SK-N-SH (cell line): ENCODE measurements around the gene CTBP2. TPM values are rescaled to one million over a fixed set of nuclear protein-coding genes. Genes with fewer than 3 reads are reported as not detected.

Experiments
- CTCF ChIA-PET: fragments of 300-600, 350-600 bp; formaldehyde crosslinking; extraction: SDS; loops from one replicate; lab custom pipeline; 2021; lab: Yijun Ruan, JAX
- POLR2A ChIA-PET: fragments of 350-600 bp; sonication (Branson Sonifier 250); formaldehyde crosslinking; extraction: SDS; loops from one replicate; lab custom pipeline; 2020; ENCODE audit warnings: antibody characterized with exemption, inconsistent platforms; lab: Yijun Ruan, JAX
- DNase-seq: peaks from one replicate; pipeline ENCODE4 v3.0.0; 2012
- H2AFZ ChIP-seq: fragments of 200-600 bp; sonication (generic); 2 replicates; pipeline ENCODE4 v1.8.1; 2016; ENCODE audit warnings: antibody characterized with exemption, mild to moderate bottlenecking, low read depth
- H3F3A ChIP-seq: fragments of 200-600 bp; sonication (generic); replicated peaks from 2 replicates; pipeline ENCODE3; 2016; ENCODE audit warnings: antibody characterized with exemption, mild to moderate bottlenecking; ENCODE audit not compliant: insufficient read depth
- H3K27ac ChIP-seq, 2 experiments: fragments of 200-500 bp in 1 of 2; fragments of 200-600 bp in 1 of 2; sonication (Bioruptor generic) in 1 of 2; sonication (generic), shearing (Covaris generic) in 1 of 2; 2 replicates each; pipeline versions ENCODE4 v1.5.1 to v1.6.1; 2014 to 2016; ENCODE audit warnings: low read depth in 2 of 2, inconsistent platforms in 1 of 2, low read length in 1 of 2, mild to moderate bottlenecking in 1 of 2, mixed read lengths in 1 of 2
- H3K27me3 ChIP-seq: fragments of 200-600 bp; sonication (generic), shearing (Covaris generic); 2 replicates; pipeline ENCODE4 v1.6.1; 2016; ENCODE audit warnings: mixed run types; ENCODE audit not compliant: insufficient read depth
- H3K36me3 ChIP-seq, 2 experiments: fragments of 200-500 bp in 1 of 2; fragments of 200-600 bp in 1 of 2; sonication (Bioruptor generic) in 1 of 2; sonication (generic) in 1 of 2; replicated peaks in 1 of 2; 2 replicates each; pipeline versions ENCODE3 to v1.5.1; 2014 to 2016; ENCODE audit warnings: low read length in 1 of 2, mild to moderate bottlenecking in 1 of 2; ENCODE audit not compliant: insufficient read depth in 2 of 2, control insufficient read depth in 1 of 2
- H3K4me1 ChIP-seq, 2 experiments: fragments of 200-500 bp in 1 of 2; fragments of 200-600 bp in 1 of 2; sonication (Bioruptor generic) in 1 of 2; sonication (generic), shearing (Covaris generic) in 1 of 2; 2 replicates each; pipeline versions ENCODE4 v1.5.1 to v1.6.1; 2014 to 2016; ENCODE audit warnings: low read depth in 1 of 2, low read length in 1 of 2, mixed run types in 1 of 2; ENCODE audit not compliant: insufficient read depth in 2 of 2, control insufficient read depth in 1 of 2
- H3K4me2 ChIP-seq: fragments of 200-600 bp; sonication (generic), shearing (Covaris generic); 2 replicates; pipeline ENCODE4 v1.6.1; 2017; ENCODE audit warnings: mixed run types
- H3K4me3 ChIP-seq, 2 experiments: fragments of 200-500 bp in 1 of 2; fragments of 200-600 bp in 1 of 2; sonication (Bioruptor generic) in 1 of 2; sonication (generic), shearing (Covaris generic) in 1 of 2; 2 replicates each; pipeline versions ENCODE4 v1.5.1 to v1.8.1; 2014 to 2016; ENCODE audit warnings: low read depth in 2 of 2, inconsistent platforms in 1 of 2, low read length in 1 of 2, mild to moderate bottlenecking in 1 of 2, mixed read lengths in 1 of 2, moderate library complexity in 1 of 2
- H3K79me2 ChIP-seq: fragments of 200-600 bp; sonication (generic); 2 replicates; pipeline ENCODE4 v1.8.1; 2017; ENCODE audit warnings: mild to moderate bottlenecking; ENCODE audit not compliant: insufficient read depth
- H3K9ac ChIP-seq: fragments of 200-600 bp; sonication (generic); 2 replicates; pipeline ENCODE4 v1.6.1; 2017; ENCODE audit warnings: mixed run types
- H3K9me2 ChIP-seq: fragments of 200-600 bp; sonication (generic); 2 replicates; pipeline ENCODE4 v1.6.1; 2017; ENCODE audit warnings: mixed run types
- H3K9me3 ChIP-seq: fragments of 200-600 bp; sonication (generic); 2 replicates; pipeline ENCODE4 v1.6.1; 2017; ENCODE audit warnings: mixed run types, mild to moderate bottlenecking, moderate library complexity
- H4K20me1 ChIP-seq: fragments of 200-600 bp; sonication (generic); 2 replicates; pipeline ENCODE4 v1.6.1; 2017; ENCODE audit warnings: mild to moderate bottlenecking, mixed run types; ENCODE audit not compliant: insufficient read depth
- CHD2 ChIP-seq: fragments of 150-350 bp; IDR thresholded peaks from 2 replicates; pipeline ENCODE4 v1.6.1; 2018; ENCODE audit warnings: low read length; ENCODE audit not compliant: partially characterized antibody
- CTCF ChIP-seq: fragments of 200-600 bp; sonication (generic); IDR thresholded peaks from 2 replicates; pipeline ENCODE4 v1.6.1; 2017; ENCODE audit warnings: antibody characterized with exemption, mild to moderate bottlenecking, moderate library complexity
- ELF1 ChIP-seq: IDR thresholded peaks from 2 replicates; pipeline ENCODE4 v1.4.0; 2012
- EZH2phosphoT487 ChIP-seq: fragments of 200-600 bp; sonication (generic); IDR thresholded peaks from 2 replicates; pipeline ENCODE4 v1.6.1; 2017; ENCODE audit warnings: low read depth, mixed run types, mild to moderate bottlenecking, antibody characterized with exemption, moderate library complexity, borderline replicate concordance
- FOSL2 ChIP-seq: IDR thresholded peaks from 2 replicates; pipeline ENCODE4 v1.4.0; 2012; ENCODE audit warnings: low read depth, mild to moderate bottlenecking, moderate library complexity, borderline replicate concordance
- FOXM1 ChIP-seq: IDR thresholded peaks from 2 replicates; pipeline ENCODE4 v1.4.0; 2012; ENCODE audit warnings: low read depth, mild to moderate bottlenecking
- GATA2 ChIP-seq: sonication (generic); formaldehyde crosslinking; IDR thresholded peaks from 2 replicates; pipeline ENCODE4 v1.5.0; 2020; ENCODE audit warnings: mild to moderate bottlenecking, missing genetic modification reagents
- MEF2A ChIP-seq: IDR thresholded peaks from 2 replicates; pipeline ENCODE4 v1.4.0; 2012; ENCODE audit warnings: low read depth, borderline replicate concordance
- RAD21 ChIP-seq: IDR thresholded peaks from 2 replicates; pipeline ENCODE4 v1.6.1; 2012; ENCODE audit warnings: mild to moderate bottlenecking, low read length
- RCOR1 ChIP-seq: fragments of 150-350 bp; IDR thresholded peaks from 2 replicates; pipeline ENCODE4 v1.6.1; 2017; ENCODE audit warnings: antibody characterized with exemption, low read length
- RXRA ChIP-seq: IDR thresholded peaks from 2 replicates; pipeline ENCODE4 v1.4.0; 2012; ENCODE audit warnings: low read depth, mild to moderate bottlenecking, borderline replicate concordance
- TAF1 ChIP-seq: IDR thresholded peaks from 2 replicates; pipeline ENCODE4 v1.6.1; 2012; ENCODE audit warnings: low read depth, mild to moderate bottlenecking, low read length, moderate library complexity, borderline replicate concordance
- WGBS: methylation state at CpG from one replicate; pipeline ENCODE4 v1.1.6; 2017; ENCODE audit warnings: low lambda C conversion rate; 5-methylcytosine and 5-hydroxymethylcytosine counted together
- polyA plus RNA-seq, 3 experiments: library from polyadenylated mRNA; depleted of rRNA; stranded (reverse); fragments of >200 nt; gene quantifications; 2 replicates each; pipeline ENCODE4 v1.2.3, GENCODE V29; 2012
- TF ChIP-seq, protein P1 (sequence below): IDR thresholded peaks from 2 replicates; pipeline ENCODE4 v1.6.1; 2012; ENCODE audit warnings: mild to moderate bottlenecking, low read depth, low read length, moderate library complexity

Gene CTBP2
- polyA plus RNA-seq, 1 of the 3 experiments (the other 2 are of a cell fraction), result 69.7 TPM

DNA sequence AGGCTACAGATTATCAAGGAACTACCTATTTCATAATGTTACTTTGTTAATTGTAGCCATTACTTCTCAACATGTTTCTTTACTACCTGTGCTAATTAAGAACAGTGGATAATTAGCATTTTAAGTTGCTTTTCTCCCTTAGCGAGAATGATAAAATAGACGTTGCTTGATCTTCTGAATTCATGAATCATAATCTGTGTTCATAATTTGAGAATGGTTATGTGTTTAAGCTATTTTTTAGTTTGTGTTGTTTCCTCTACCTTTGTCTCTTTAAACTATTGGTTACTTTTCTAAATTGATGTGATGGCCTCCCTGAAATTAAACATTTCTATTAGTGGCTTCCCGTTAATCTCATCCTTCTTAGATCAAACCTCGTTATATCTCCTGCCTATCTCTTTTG is 218.5 kb downstream of the CTBP2 start, which contains the start of gene ZRANB1:
ZRANB1 (plus strand) TSS at position 301 of the 400 bp plus-strand sequence. CDS start 371 bp downstream, outside the sequence.
- CTCF ChIA-PET, result interaction anchor here (1.4 kb wide), 1 partner anchor 119 kb away, joined by 5 read pairs; no protein-coding TSS in a partner anchor
- H3K9me2 ChIP-seq, result no peaks in the 10 kb centered on the region
- H3K79me2 ChIP-seq, result peaks cover 100% of the 10 kb centered on the region
- DNase-seq, result no peak
- H2AFZ ChIP-seq, result no peak within 1 kb of the TSS
- no peak within 1 kb of the TSS for H3K4me2 ChIP-seq
- peaks cover 90% of the 10 kb centered on the region for H4K20me1 ChIP-seq
- H3K27ac ChIP-seq, result peak within 1 kb of the TSS in 1 of 2 experiments; percentile 22; a peak in 1 of 4 replicates
- 97% methylated on average over 4 of the region's 4 CpGs for WGBS
- peaks cover 0 to 8% of the 10 kb centered on the region in 2 experiments for H3K4me1 ChIP-seq
- no peak within 1 kb of the TSS for H3K9ac ChIP-seq
- H3K36me3 ChIP-seq, result no peaks in the 10 kb centered on the region
- H3K27me3 ChIP-seq, result no peaks in the 10 kb centered on the region
- POLR2A ChIA-PET, result no interaction called here
- H3K9me3 ChIP-seq, result no peaks in the 10 kb centered on the region
- no peak for TF ChIP-seq RAD21
- no peak for TF ChIP-seq CHD2
- no peak for TF ChIP-seq EZH2phosphoT487
- TF ChIP-seq MEF2A, result no peak
- no peak for TF ChIP-seq RCOR1
- TF ChIP-seq FOXM1, result no peak
- TF ChIP-seq CTCF, result no peak
- no peak within 1 kb of the TSS for H3K4me3 ChIP-seq
- H3F3A ChIP-seq, result no peaks in the 10 kb centered on the region

DNA sequence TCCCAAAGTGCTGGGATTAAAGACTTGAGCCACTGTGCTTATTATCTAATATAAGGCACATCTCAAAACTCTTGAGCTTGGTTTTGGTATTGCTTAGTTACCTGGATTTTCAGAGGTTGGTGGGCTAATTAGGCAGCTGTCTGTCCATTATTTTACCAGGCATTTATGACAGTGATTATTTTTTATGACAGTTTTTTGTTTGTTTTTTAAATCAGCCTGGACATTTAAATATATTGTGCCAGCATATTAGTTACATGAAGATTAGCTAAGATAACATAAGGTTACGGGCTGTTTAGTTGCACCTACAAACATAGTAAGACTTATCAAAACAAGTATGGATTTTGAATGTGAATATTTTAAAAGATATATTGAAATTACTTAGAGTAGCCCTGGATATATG is 221.1 kb downstream of the CTBP2 start:
- Histone ChIP-seq H3K9me2 (no peaks in the 10 kb centered on the region), H4K20me1 (peaks cover 91% of the 10 kb centered on the region), H3K4me1 (peaks cover 0 to 8% of the 10 kb centered on the region in 2 experiments), H3F3A (no peaks in the 10 kb centered on the region), H2AFZ (no peak overlapping the region), H3K9ac (no peak overlapping the region), H3K36me3 (no peaks in the 10 kb centered on the region), H3K79me2 (peaks cover 99% of the 10 kb centered on the region), H3K4me2 (no peak overlapping the region), H3K27me3 (no peaks in the 10 kb centered on the region), H3K27ac (no peak overlapping the region), H3K4me3 (no peak overlapping the region), H3K9me3 (no peaks in the 10 kb centered on the region)
- WGBS, result 91% methylated on average over 1 of the region's 1 CpG
- DNase-seq, result no peak
- TF ChIP-seq TAF1 (no peak), CTCF (no peak), RXRA (no peak), FOXM1 (no peak), FOSL2 (no peak), ELF1 (no peak), EZH2phosphoT487 (no peak), GATA2 (CRISPR knock-in tag) (no peak)
- TF ChIP-seq, protein P1, sequence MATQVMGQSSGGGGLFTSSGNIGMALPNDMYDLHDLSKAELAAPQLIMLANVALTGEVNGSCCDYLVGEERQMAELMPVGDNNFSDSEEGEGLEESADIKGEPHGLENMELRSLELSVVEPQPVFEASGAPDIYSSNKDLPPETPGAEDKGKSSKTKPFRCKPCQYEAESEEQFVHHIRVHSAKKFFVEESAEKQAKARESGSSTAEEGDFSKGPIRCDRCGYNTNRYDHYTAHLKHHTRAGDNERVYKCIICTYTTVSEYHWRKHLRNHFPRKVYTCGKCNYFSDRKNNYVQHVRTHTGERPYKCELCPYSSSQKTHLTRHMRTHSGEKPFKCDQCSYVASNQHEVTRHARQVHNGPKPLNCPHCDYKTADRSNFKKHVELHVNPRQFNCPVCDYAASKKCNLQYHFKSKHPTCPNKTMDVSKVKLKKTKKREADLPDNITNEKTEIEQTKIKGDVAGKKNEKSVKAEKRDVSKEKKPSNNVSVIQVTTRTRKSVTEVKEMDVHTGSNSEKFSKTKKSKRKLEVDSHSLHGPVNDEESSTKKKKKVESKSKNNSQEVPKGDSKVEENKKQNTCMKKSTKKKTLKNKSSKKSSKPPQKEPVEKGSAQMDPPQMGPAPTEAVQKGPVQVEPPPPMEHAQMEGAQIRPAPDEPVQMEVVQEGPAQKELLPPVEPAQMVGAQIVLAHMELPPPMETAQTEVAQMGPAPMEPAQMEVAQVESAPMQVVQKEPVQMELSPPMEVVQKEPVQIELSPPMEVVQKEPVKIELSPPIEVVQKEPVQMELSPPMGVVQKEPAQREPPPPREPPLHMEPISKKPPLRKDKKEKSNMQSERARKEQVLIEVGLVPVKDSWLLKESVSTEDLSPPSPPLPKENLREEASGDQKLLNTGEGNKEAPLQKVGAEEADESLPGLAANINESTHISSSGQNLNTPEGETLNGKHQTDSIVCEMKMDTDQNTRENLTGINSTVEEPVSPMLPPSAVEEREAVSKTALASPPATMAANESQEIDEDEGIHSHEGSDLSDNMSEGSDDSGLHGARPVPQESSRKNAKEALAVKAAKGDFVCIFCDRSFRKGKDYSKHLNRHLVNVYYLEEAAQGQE, result no peak
- CTCF ChIA-PET, result no interaction called here
- POLR2A ChIA-PET, result no interaction called here
